WTC11 (cell line): Measurements from ENCODE around the gene LARP1.

ENCODE experiments used
- CREM ChIP-seq: sonication (generic); formaldehyde crosslinking; IDR thresholded peaks from 2 replicates; pipeline ENCODE4 v1.8.1; 2022; ENCODE audit warnings: mild to moderate bottlenecking, missing genetic modification reagents, moderate library complexity
- E2F1 ChIP-seq: sonication (generic); formaldehyde crosslinking; IDR thresholded peaks from 2 replicates; pipeline ENCODE4 v1.8.0; 2022; ENCODE audit warnings: mild to moderate bottlenecking, missing genetic modification reagents
- FOXK1 ChIP-seq: sonication (generic); formaldehyde crosslinking; IDR thresholded peaks from 2 replicates; pipeline ENCODE4 v1.8.0; 2022; ENCODE audit warnings: mild to moderate bottlenecking, moderate library complexity, missing genetic modification reagents
- KAT7 ChIP-seq: sonication (generic); formaldehyde crosslinking; IDR thresholded peaks from 2 replicates; pipeline ENCODE4 v1.8.1; 2023; ENCODE audit warnings: missing genetic modification reagents, mild to moderate bottlenecking, borderline replicate concordance
- NFYB ChIP-seq: sonication (generic); formaldehyde crosslinking; conservative IDR thresholded peaks from 2 replicates; pipeline ENCODE4 v1.8.0; 2022; ENCODE audit warnings: low read depth, missing genetic modification reagents
- NR2C2 ChIP-seq: sonication (generic); formaldehyde crosslinking; IDR thresholded peaks from 2 replicates; pipeline ENCODE4 v1.8.0; 2022; ENCODE audit warnings: mild to moderate bottlenecking, missing genetic modification reagents
- USF1 ChIP-seq: sonication (generic); formaldehyde crosslinking; IDR thresholded peaks from 2 replicates; pipeline ENCODE4 v1.8.0; 2022; ENCODE audit warnings: mild to moderate bottlenecking, missing genetic modification reagents
- ZNF416 ChIP-seq: fragments of 250-450 bp; sonication (Bioruptor Pico); IDR thresholded peaks from 2 replicates; pipeline ENCODE4 v1.9.0; 2021; ENCODE audit warnings: mild to moderate bottlenecking, inconsistent platforms
- TF ChIP-seq, protein P1 (sequence below): sonication (generic); formaldehyde crosslinking; IDR thresholded peaks from 2 replicates; pipeline ENCODE4 v1.8.0; 2022; ENCODE audit warnings: mild to moderate bottlenecking, missing genetic modification reagents
- TF ChIP-seq, protein P2 (sequence below): sonication (generic); formaldehyde crosslinking; IDR thresholded peaks from 2 replicates; pipeline ENCODE4 v1.8.1; 2022; ENCODE audit warnings: low read depth, mild to moderate bottlenecking, moderate library complexity, missing genetic modification reagents, borderline replicate concordance
- TF ChIP-seq, protein P3 (sequence below): sonication (generic); formaldehyde crosslinking; conservative IDR thresholded peaks from 2 replicates; pipeline ENCODE4 v1.8.1; 2022; ENCODE audit warnings: mild to moderate bottlenecking, missing genetic modification reagents

DNA sequence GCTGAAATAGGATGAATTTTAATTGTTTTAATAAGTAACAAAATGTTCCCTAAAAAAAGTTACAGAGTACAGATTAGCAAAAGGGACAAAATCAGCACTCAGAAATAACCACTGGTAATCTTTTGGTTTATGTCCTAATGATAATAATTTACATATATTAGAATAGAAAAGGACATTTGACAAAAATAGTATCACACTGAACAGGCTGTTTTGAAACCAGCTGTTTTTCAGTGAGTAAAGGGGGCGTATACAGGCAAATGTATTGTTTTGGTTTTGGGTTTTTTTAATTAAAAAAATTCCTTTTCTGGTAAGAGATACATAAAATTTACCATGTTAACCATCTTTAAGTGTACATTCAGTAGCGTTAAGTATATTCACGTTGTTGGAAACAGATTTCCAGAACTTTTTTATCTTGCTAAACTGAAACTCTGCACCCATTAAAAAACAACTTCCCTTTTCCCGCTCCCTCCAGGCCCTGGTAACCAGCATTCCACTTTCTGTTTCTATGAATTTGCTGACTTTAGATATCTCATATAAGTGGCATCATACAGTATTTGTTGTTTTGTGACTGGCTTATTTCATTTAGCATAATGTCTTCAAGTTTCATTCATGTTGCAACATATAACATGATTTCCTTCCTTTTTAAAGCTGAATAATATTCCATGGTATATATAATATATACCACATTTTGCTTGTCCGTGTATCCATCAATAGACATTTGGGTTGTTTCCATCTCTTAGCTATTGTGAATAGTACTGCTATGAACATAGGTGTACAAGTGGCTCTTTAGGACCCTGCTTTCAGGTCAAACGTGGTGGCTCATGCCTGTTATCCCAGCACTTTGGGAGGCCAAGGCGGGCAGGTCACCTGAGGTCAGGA lies 20.6 kb upstream of the LARP1 start:
- TF ChIP-seq, protein P1, sequence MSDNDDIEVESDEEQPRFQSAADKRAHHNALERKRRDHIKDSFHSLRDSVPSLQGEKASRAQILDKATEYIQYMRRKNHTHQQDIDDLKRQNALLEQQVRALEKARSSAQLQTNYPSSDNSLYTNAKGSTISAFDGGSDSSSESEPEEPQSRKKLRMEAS, result no peak
- no peak for TF ChIP-seq CREM
- no peak for TF ChIP-seq E2F1 (CRISPR knock-in tag)
- TF ChIP-seq, protein P2, sequence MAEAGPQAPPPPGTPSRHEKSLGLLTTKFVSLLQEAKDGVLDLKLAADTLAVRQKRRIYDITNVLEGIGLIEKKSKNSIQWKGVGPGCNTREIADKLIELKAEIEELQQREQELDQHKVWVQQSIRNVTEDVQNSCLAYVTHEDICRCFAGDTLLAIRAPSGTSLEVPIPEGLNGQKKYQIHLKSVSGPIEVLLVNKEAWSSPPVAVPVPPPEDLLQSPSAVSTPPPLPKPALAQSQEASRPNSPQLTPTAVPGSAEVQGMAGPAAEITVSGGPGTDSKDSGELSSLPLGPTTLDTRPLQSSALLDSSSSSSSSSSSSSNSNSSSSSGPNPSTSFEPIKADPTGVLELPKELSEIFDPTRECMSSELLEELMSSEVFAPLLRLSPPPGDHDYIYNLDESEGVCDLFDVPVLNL (CRISPR knock-in tag), result no peak
- TF ChIP-seq KAT7 (CRISPR knock-in tag), result no peak
- TF ChIP-seq ZNF416 (CRISPR knock-in tag), result no peak
- no peak for TF ChIP-seq FOXK1 (CRISPR knock-in tag)
- no peak for TF ChIP-seq USF1 (CRISPR knock-in tag)
- no peak for TF ChIP-seq NFYB (CRISPR knock-in tag)
- TF ChIP-seq, protein P3, sequence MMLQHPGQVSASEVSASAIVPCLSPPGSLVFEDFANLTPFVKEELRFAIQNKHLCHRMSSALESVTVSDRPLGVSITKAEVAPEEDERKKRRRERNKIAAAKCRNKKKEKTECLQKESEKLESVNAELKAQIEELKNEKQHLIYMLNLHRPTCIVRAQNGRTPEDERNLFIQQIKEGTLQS (CRISPR knock-in tag), result no peak
- TF ChIP-seq NR2C2 (CRISPR knock-in tag), result no peak
